Uterus (tissue), 2 donors: ENCODE data around the gene GOLGA7B.
"Not testable (repeated sequence)": the region's sequence is repeated elsewhere in the genome, so short reads cannot be mapped to it uniquely, and the experiment has no call there.

Source experiments
- CTCF ChIP-seq, 4 experiments: fragments of 200-600 bp in 2 of 4; fragments of 450-650 bp in 2 of 4; sonication (generic) in 2 of 4; IDR thresholded peaks; one replicate each; pipeline ENCODE4 v1.5.1; 2016 to 2019; ENCODE audit warnings: antibody characterized with exemption in 4 of 4, mild to moderate bottlenecking in 2 of 4, moderate library complexity in 1 of 4
- POLR2A ChIP-seq, 2 donors: fragments of 450-650 bp; IDR thresholded peaks; one replicate each; pipeline ENCODE4 v1.6.1; 2016; ENCODE audit warnings: antibody characterized with exemption in 2 of 2, mild to moderate bottlenecking in 1 of 2, moderate library complexity in 1 of 2

- TF ChIP-seq CTCF, POLR2A (IDR thresholded peaks at IDR 0.05): not testable (repeated sequence)
Observed at GRCh38 chr10:97843972-97844371, 5.7 kb upstream of the GOLGA7B start.
